Mucosa of rectum (tissue), 2 donors: ENCODE measurements around the gene IMMP2L.

Experiments
- H3K27ac ChIP-seq, 2 donors: one replicate each; pipeline ENCODE4 v1.7.0; 2013; ENCODE audit warnings: inconsistent platforms in 2 of 2, low read depth in 2 of 2, low read length in 2 of 2
- H3K27me3 ChIP-seq, 2 donors: one replicate each; pipeline ENCODE4 v1.7.0; 2013; ENCODE audit warnings: low read length in 2 of 2; ENCODE audit not compliant: control insufficient read depth in 2 of 2, insufficient read depth in 2 of 2
- H3K36me3 ChIP-seq, 2 donors: one replicate each; pipeline ENCODE4 v1.7.0; 2013; ENCODE audit warnings: low read length in 2 of 2; ENCODE audit not compliant: control insufficient read depth in 2 of 2, insufficient read depth in 2 of 2
- H3K4me1 ChIP-seq, 2 donors: one replicate each; pipeline ENCODE4 v1.7.0; 2013; ENCODE audit warnings: low read length in 2 of 2, mild to moderate bottlenecking in 1 of 2; ENCODE audit not compliant: control insufficient read depth in 2 of 2, insufficient read depth in 2 of 2
- H3K4me3 ChIP-seq, 2 donors: one replicate each; pipeline ENCODE4 v1.7.0; 2013; ENCODE audit warnings: low read length in 2 of 2
- H3K9ac ChIP-seq, 2 donors: one replicate each; pipeline ENCODE4 v1.7.0; 2013; ENCODE audit warnings: low read length in 2 of 2, low read depth in 1 of 2, mild to moderate bottlenecking in 1 of 2
- H3K9me3 ChIP-seq, 2 donors: one replicate each; pipeline ENCODE4 v1.7.0; 2013; ENCODE audit warnings: low read length in 2 of 2; ENCODE audit not compliant: control insufficient read depth in 2 of 2
- donor health status: healthy.
- donor health status: Normal muscosa, but diverticular disease.

The IMMP2L gene

GRCh38 chr7:111047595-111047994 lies 514.7 kb downstream of the IMMP2L start:
- no peaks in the 10 kb centered on the region for H3K36me3 ChIP-seq
- no peaks in the 10 kb centered on the region for H3K9me3 ChIP-seq
- no peak overlapping the region for H3K4me3 ChIP-seq
- no peak overlapping the region for H3K9ac ChIP-seq
- no peaks in the 10 kb centered on the region for H3K4me1 ChIP-seq
- H3K27me3 ChIP-seq: no peaks in the 10 kb centered on the region
- H3K27ac ChIP-seq: no peak overlapping the region

- no peaks in the 10 kb centered on the region for H3K9me3 ChIP-seq
- no peak overlapping the region for H3K4me3 ChIP-seq
- H3K36me3 ChIP-seq: no peaks in the 10 kb centered on the region
- no peaks in the 10 kb centered on the region for H3K27me3 ChIP-seq
- no peak overlapping the region for H3K27ac ChIP-seq
- H3K9ac ChIP-seq: no peak overlapping the region
- no peaks in the 10 kb centered on the region for H3K4me1 ChIP-seq
These were observed 516.8 kb downstream of the IMMP2L start for GRCh38 chr7:111045449-111045848.

GRCh38 chr7:111043561-111043960 lies 518.7 kb downstream of the IMMP2L start:
- H3K36me3 ChIP-seq: no peaks in the 10 kb centered on the region
- H3K4me1 ChIP-seq: no peaks in the 10 kb centered on the region
- H3K4me3 ChIP-seq: no peak overlapping the region
- no peak overlapping the region for H3K9ac ChIP-seq
- no peaks in the 10 kb centered on the region for H3K27me3 ChIP-seq
- no peaks in the 10 kb centered on the region for H3K9me3 ChIP-seq
- no peak overlapping the region for H3K27ac ChIP-seq

GRCh38 chr7:111042842-111043241 lies 519.5 kb downstream of the IMMP2L start:
- Histone ChIP-seq H3K4me1 (no peaks in the 10 kb centered on the region), H3K4me3 (no peak overlapping the region), H3K9me3 (no peaks in the 10 kb centered on the region), H3K27me3 (no peaks in the 10 kb centered on the region), H3K36me3 (no peaks in the 10 kb centered on the region), H3K9ac (no peak overlapping the region), H3K27ac (no peak overlapping the region)

GRCh38 chr7:111041577-111041976 lies 520.7 kb downstream of the IMMP2L start:
- H3K4me3 ChIP-seq: no peak overlapping the region
- no peaks in the 10 kb centered on the region for H3K27me3 ChIP-seq
- H3K36me3 ChIP-seq: no peaks in the 10 kb centered on the region
- H3K9me3 ChIP-seq: no peaks in the 10 kb centered on the region
- H3K9ac ChIP-seq: no peak overlapping the region
- H3K4me1 ChIP-seq: no peaks in the 10 kb centered on the region
- H3K27ac ChIP-seq: no peak overlapping the region

GRCh38 chr7:111038185-111038584 lies 524.1 kb downstream of the IMMP2L start:
- Histone ChIP-seq H3K9ac (no peak overlapping the region), H3K27ac (no peak overlapping the region), H3K4me1 (no peaks in the 10 kb centered on the region), H3K9me3 (no peaks in the 10 kb centered on the region), H3K4me3 (no peak overlapping the region), H3K36me3 (no peaks in the 10 kb centered on the region), H3K27me3 (no peaks in the 10 kb centered on the region)

GRCh38 chr7:111031916-111032315 lies 530.4 kb downstream of the IMMP2L start:
- Histone ChIP-seq H3K27ac (no peak overlapping the region), H3K4me3 (no peak overlapping the region), H3K27me3 (no peaks in the 10 kb centered on the region), H3K36me3 (no peaks in the 10 kb centered on the region), H3K9me3 (no peaks in the 10 kb centered on the region), H3K9ac (no peak overlapping the region), H3K4me1 (peaks cover 0 to 3% of the 10 kb centered on the region in 2 donors)

- H3K9me3 ChIP-seq: no peaks in the 10 kb centered on the region
These were observed 532.0 kb downstream of the IMMP2L start for GRCh38 chr7:111030336-111030735.

GRCh38 chr7:111029574-111030251 lies 532.6 kb downstream of the IMMP2L start:
- Histone ChIP-seq H3K4me1 (peaks cover 0 to 3% of the 10 kb centered on the region in 2 donors), H3K9ac (no peak overlapping the region), H3K27ac (no peak overlapping the region), H3K36me3 (no peaks in the 10 kb centered on the region), H3K27me3 (no peaks in the 10 kb centered on the region), H3K4me3 (no peak overlapping the region), H3K9me3 (no peaks in the 10 kb centered on the region)

More at GRCh38 chr7:111030336-111030735, 532.0 kb downstream of the IMMP2L start:
- no peaks in the 10 kb centered on the region for H3K27me3 ChIP-seq
- H3K27ac ChIP-seq: no peak overlapping the region
- H3K4me1 ChIP-seq: peaks cover 0 to 3% of the 10 kb centered on the region in 2 donors
- H3K4me3 ChIP-seq: no peak overlapping the region
- no peaks in the 10 kb centered on the region for H3K36me3 ChIP-seq
- no peak overlapping the region for H3K9ac ChIP-seq

GRCh38 chr7:111029141-111029572 lies 533.1 kb downstream of the IMMP2L start:
- H3K36me3 ChIP-seq: no peaks in the 10 kb centered on the region
- H3K27me3 ChIP-seq: no peaks in the 10 kb centered on the region
- no peaks in the 10 kb centered on the region for H3K9me3 ChIP-seq
- peaks cover 0 to 3% of the 10 kb centered on the region in 2 donors for H3K4me1 ChIP-seq
- no peak overlapping the region for H3K4me3 ChIP-seq
- H3K27ac ChIP-seq: no peak overlapping the region
- H3K9ac ChIP-seq: no peak overlapping the region
